Small intestine (tissue), 7 donors: ENCODE data around the gene TSKU. TPM values are rescaled to one million over a fixed set of nuclear protein-coding genes. Genes with fewer than 3 reads are reported as not detected.

Source experiments
- DNase-seq, 2 donors: peaks; one replicate each; pipeline versions ENCODE4 v3.0.0 to v3.0.0-alpha.2; 2013
- FAIRE-seq: peaks from 2 replicates; lab custom pipeline; 2012; peaks lifted over from hg19 to GRCh38; lab: Jason Lieb, UNC
- H3K27ac ChIP-seq, 3 donors: one replicate each; pipeline ENCODE4 v1.5.1; 2013; ENCODE audit warnings: low read length in 2 of 3, mild to moderate bottlenecking in 2 of 3, control low read depth in 1 of 3, inconsistent platforms in 1 of 3, low read depth in 1 of 3, moderate library complexity in 1 of 3
- H3K27me3 ChIP-seq, 3 donors: one replicate each; pipeline ENCODE4 v1.6.1; 2013; ENCODE audit warnings: low read length in 3 of 3, inconsistent platforms in 1 of 3; ENCODE audit not compliant: control insufficient read depth in 3 of 3, insufficient read depth in 3 of 3
- H3K36me3 ChIP-seq, 3 donors: one replicate each; pipeline ENCODE4 v1.6.1; 2013; ENCODE audit warnings: low read length in 3 of 3, inconsistent platforms in 1 of 3, low read depth in 1 of 3, mild to moderate bottlenecking in 1 of 3, moderate library complexity in 1 of 3; ENCODE audit not compliant: control insufficient read depth in 3 of 3, insufficient read depth in 2 of 3
- H3K4me1 ChIP-seq, 3 donors: one replicate each; pipeline ENCODE4 v1.6.1; 2013; ENCODE audit warnings: low read length in 2 of 3, inconsistent platforms in 1 of 3, low read depth in 1 of 3, mild to moderate bottlenecking in 1 of 3, moderate library complexity in 1 of 3; ENCODE audit not compliant: control insufficient read depth in 3 of 3, insufficient read depth in 2 of 3
- H3K4me3 ChIP-seq, 3 donors: one replicate each; pipeline ENCODE4 v1.5.1; 2013; ENCODE audit warnings: low read length in 3 of 3, control low read depth in 1 of 3, inconsistent platforms in 1 of 3, low read depth in 1 of 3, mild to moderate bottlenecking in 1 of 3, moderate library complexity in 1 of 3
- H3K9me3 ChIP-seq, 2 donors: one replicate each; pipeline ENCODE4 v1.6.1; 2013; ENCODE audit warnings: low read depth in 1 of 2, low read length in 1 of 2; ENCODE audit not compliant: control insufficient read depth in 2 of 2, insufficient read depth in 1 of 2
- WGBS, 3 donors: extraction: QIAGEN DNeasy Blood & Tissue Kit; methylation state at CpG; one replicate each; pipeline ENCODE4 v1.1.7; 2013; 5-methylcytosine and 5-hydroxymethylcytosine counted together
- polyA plus RNA-seq, 4 donors: library from polyadenylated mRNA; stranded (reverse) in 3 of 4; unstranded in 1 of 4; fragments of 200-250 nt in 3 of 4; fragments of 120-200 nt in 1 of 4; gene quantifications; one replicate each; pipeline versions ENCODE4 v1.2.1 to v1.2.3, GENCODE V29; 2013
- donor health status: healthy with polysubstance abuse.
- donor health status: control.
- donor health status: control.
- donor health status: Bipolar disorder and iron deficiency.
- donor health status: healthy.

TSKU gene
- polyA plus RNA-seq, 4 donors: 21.9 to 42.7 (median 26.2) TPM

DNA sequence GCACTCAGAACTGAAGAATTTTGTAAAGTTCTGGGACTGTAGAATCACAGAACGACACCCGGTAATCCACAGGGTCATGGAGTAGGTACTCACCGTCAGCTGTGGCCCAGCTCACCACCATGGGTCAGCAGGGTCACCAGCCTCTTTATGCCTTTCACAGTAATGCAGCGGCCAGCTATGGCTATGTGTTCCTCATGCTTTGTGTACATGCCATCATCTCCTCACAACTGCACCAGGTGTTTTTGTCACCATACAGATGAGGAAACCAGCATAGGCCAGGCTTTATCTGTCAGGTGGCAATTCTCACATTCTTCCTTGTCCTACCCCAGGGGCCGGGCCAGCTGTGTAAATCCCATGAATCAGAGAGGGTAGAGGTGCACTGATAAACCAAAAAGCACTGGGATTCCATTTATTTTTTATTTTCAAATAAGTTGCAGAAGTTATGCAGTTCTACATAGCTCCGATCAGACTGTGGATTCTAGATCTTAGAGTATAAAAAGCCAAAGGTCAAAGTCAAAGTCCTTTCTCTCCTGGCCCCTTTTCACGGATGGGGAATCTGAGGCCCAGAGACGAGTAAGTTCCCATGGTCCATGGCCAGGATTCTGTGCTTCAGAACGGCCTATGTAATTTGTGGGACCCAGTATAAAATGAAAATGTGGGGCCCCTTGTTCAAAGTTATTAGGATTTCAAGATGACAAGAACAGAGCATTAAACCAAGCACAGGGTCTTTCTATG lies 17.5 kb downstream of the TSKU start:
- FAIRE-seq (no peak), DNase-seq (peak in 1 of 2 donors; percentile 43)
- Histone ChIP-seq H3K4me1 (peaks cover 3 to 31% (median 7%) of the 10 kb centered on the region in 3 donors), H3K27me3 (no peaks in the 10 kb centered on the region), H3K9me3 (no peaks in the 10 kb centered on the region), H3K4me3 (no peak overlapping the region), H3K36me3 (peaks cover 0 to 34% (median 2%) of the 10 kb centered on the region in 3 donors), H3K27ac (no peak overlapping the region)
- 66 to 81% (median 66%) methylated on average over 9 of the region's 9 CpGs for WGBS, 3 donors

DNA sequence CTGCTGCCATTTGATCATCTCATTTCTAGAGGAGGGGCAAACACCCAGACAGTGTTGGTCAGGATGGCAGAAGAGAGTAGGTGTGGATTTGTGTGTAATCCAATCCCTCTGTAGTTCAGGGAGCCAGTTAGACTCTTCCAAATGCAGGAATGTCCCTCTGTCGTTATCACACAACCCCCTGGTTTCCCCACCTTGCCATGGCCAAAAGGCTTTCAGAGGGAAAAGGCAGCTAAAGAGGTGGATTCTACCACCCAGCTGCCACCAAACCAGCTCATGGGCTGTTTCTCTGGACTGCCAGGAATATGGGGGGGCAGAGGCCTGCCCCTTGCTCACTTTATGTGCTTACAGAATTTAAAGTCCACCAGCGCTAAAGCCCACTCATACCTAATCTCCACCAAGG lies 18.1 kb downstream of the TSKU start:
- Histone ChIP-seq H3K36me3 (peaks cover 0 to 28% (median 0%) of the 10 kb centered on the region in 3 donors), H3K27me3 (no peaks in the 10 kb centered on the region), H3K27ac (no peak overlapping the region), H3K4me3 (no peak overlapping the region), H3K4me1 (peaks cover 3 to 30% (median 4%) of the 10 kb centered on the region in 3 donors), H3K9me3 (no peaks in the 10 kb centered on the region)
- no peak for DNase-seq
- 58 to 87% (median 78%) methylated on average over 2 of the region's 2 CpGs for WGBS, 3 donors
- no peak for FAIRE-seq

DNA sequence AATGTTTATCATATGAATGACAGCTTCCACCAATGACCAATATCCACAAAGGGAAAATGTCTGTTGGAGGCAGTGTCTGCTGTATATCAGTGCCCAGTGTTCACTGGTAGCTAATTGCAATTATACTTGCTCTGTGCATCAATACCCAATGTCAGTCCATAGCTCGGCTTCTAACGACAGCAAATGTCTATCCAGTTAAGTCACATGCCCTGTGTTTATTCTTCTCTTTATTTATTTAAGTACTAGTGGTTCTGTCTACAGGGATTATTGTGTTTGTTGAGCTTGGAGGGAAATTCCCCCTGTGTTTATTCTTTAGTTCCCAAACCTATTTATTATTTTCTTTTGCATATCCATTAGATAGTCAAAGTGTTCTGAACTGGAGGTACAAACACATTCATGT lies 18.6 kb downstream of the TSKU start:
- Histone ChIP-seq H3K27me3 (no peaks in the 10 kb centered on the region), H3K27ac (no peak overlapping the region), H3K4me3 (no peak overlapping the region), H3K9me3 (no peaks in the 10 kb centered on the region), H3K36me3 (peaks cover 0 to 22% (median 0%) of the 10 kb centered on the region in 3 donors), H3K4me1 (peaks cover 2 to 24% (median 3%) of the 10 kb centered on the region in 3 donors)
- no peak for FAIRE-seq
- no peak for DNase-seq
- WGBS, 3 donors: 28 to 43% (median 33%) methylated on average over 2 of the region's 2 CpGs

DNA sequence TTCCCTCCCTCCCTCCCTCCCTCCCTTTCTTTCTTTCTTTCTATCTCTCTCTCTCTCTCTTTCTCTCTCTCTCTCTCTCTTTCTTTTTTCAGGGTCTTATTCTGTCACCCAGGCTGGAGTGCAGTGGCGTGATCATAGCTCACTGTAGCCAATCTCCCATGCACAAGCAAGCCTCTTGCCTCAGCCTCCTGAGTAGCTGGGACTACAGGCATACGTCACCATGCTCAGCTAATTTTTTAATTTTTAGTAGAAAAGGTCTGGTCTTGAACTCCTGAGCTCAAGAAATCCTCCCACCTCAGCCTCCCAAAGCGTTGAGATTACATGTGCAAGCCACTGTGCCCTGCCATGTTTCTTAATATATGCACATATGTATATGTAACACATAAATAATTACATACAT lies 19.0 kb downstream of the TSKU start:
- Histone ChIP-seq H3K36me3 (peaks cover 0 to 18% (median 0%) of the 10 kb centered on the region in 3 donors), H3K27me3 (no peaks in the 10 kb centered on the region), H3K4me1 (peaks cover 2 to 22% (median 3%) of the 10 kb centered on the region in 3 donors), H3K27ac (no peak overlapping the region), H3K9me3 (no peaks in the 10 kb centered on the region), H3K4me3 (no peak overlapping the region)
- FAIRE-seq: no peak
- DNase-seq: no peak
- 83 to 90% (median 84%) methylated on average over 3 of the region's 3 CpGs for WGBS, 3 donors

DNA sequence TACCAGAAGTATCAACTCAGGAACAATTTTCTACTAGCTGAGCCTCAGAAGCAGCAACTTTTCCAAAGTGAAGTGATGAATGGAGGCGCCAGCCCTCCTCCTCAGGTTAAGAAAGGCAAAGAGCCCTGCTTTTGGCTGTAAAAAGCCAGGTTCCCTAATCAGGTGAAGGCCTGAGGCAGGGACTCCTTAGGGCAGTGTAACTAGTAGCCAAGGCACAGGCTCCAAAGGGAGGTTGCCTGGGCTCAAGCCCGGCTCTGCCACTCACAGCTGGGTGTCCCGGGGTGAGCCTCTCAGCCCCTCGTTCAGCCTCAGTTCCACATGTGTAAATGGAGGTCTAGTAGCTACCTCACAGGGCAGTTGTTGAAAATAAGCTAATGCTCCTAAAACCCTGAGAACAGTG lies 19.5 kb downstream of the TSKU start:
- 70 to 91% (median 72%) methylated on average over 4 of the region's 4 CpGs for WGBS, 3 donors
- Histone ChIP-seq H3K36me3 (peaks cover 0 to 14% (median 0%) of the 10 kb centered on the region in 3 donors), H3K9me3 (no peaks in the 10 kb centered on the region), H3K27ac (peak overlapping the region in 1 of 3 donors; percentile 49), H3K4me1 (peaks cover 2 to 23% (median 3%) of the 10 kb centered on the region in 3 donors), H3K4me3 (no peak overlapping the region), H3K27me3 (no peaks in the 10 kb centered on the region)
- no peak for FAIRE-seq
- DNase-seq: no peak

DNA sequence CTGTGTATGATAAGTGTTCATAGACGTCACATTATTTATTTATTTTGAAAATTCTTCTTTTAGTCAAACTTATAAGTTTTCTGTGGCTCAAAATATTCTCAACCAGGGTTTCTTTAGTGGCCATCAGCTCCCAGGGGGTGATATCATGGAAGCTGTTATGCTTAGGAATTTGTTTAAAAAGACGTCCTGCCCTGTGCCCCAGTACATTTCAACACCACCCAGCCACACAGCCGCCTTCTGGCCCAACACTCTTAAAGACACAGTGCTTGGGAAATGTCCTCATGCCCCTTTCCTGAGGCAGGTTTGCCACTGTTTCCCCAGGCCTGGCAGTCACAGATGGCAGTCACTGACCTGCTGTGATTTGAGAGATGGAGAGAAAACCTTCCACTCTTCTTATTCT lies 19.9 kb downstream of the TSKU start:
- Histone ChIP-seq H3K27ac (no peak overlapping the region), H3K4me1 (peaks cover 2 to 23% (median 3%) of the 10 kb centered on the region in 3 donors)
- FAIRE-seq: no peak

DNA sequence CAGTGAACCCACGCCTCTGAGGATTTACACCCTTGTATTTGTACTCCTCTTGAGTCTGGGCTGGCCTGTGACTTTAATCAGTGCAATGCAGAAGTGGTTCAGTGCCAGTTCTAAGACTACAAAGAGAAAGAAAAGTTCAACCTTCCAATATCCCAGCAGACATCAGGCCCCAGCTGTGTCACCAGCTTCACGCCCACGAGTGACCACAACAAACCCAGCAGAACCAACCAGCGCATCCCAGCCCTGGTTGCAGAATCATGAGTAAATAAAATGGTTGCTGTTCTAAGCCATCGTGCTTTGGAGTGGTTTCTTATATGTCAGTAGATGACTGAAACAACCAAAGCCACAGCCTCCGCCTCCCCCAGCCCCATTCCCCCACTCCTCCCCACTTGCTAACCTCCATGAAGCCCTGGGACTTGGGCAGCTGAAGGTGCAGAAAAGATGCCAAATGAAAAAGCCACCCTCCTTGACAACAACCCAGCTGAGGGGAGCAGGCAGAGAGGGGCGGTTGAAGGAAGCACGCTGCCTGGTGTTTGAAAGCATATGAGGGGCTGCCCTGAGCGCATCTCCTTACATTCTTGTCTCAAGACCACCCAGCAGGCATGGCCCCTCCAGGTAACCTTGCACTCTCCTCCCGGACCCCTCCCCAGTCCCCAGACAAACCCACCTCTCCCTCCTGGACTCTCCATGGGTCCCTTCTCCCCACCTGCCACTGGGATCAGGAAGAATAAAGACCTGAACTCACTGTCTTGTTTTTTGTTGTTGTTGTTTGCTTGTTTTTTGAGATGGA lies 20.9 kb downstream of the TSKU start:
- Histone ChIP-seq H3K27ac (no peak overlapping the region), H3K4me1 (peaks cover 0 to 17% (median 3%) of the 10 kb centered on the region in 3 donors), H3K4me3 (no peak overlapping the region), H3K9me3 (no peaks in the 10 kb centered on the region), H3K27me3 (no peaks in the 10 kb centered on the region), H3K36me3 (no peaks in the 10 kb centered on the region)
- no peak for DNase-seq
- WGBS, 3 donors: 73 to 85% (median 79%) methylated on average over 10 of the region's 10 CpGs
- no peak for FAIRE-seq

More for the DNA sequence above, 19.9 kb downstream of the TSKU start:
- peaks cover 0 to 10% (median 0%) of the 10 kb centered on the region in 3 donors for H3K36me3 ChIP-seq
- no peak for DNase-seq
- H3K27me3 ChIP-seq: no peaks in the 10 kb centered on the region
- H3K9me3 ChIP-seq: no peaks in the 10 kb centered on the region
- no peak overlapping the region for H3K4me3 ChIP-seq
- 46 to 64% (median 59%) methylated on average over 3 of the region's 3 CpGs for WGBS, 3 donors

DNA sequence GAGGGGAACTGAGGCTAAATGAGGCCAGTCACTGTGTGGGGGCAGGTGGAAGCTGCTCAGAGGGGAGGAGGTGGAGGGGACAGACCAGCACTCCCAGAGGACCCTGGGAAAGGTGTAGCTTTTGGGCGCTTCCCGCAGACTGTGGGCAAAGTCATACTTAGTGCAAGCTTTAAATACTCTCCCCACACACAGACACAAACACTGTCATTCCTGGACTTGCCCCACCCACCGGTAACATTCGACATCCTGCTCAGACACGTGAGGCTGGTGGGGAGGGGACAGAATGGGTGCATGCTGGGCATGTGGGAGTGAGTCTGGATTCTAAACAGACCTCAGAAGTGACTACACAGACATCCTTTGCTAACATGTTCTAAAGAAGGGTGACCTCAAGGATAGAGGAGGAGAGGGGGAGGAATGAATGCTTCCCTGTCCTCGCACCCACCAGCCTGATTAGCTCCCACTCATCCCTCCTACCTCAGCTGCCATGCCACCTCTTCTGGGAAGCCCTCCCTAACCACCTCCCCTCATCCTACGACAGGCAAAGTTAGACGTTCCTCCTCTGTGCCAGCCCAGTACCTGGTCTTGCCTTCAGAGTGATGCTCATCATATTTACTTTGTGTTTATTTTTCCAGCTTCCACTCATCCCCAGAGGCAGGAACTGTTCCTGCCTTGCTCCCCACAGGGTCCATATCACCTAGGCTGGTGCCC lies 22.2 kb downstream of the TSKU start:
- FAIRE-seq: no peak
- no peaks in the 10 kb centered on the region for H3K27me3 ChIP-seq
- no peak overlapping the region for H3K27ac ChIP-seq
- no peak overlapping the region for H3K4me3 ChIP-seq
- H3K9me3 ChIP-seq: no peaks in the 10 kb centered on the region
- peaks cover 0 to 9% (median 3%) of the 10 kb centered on the region in 3 donors for H3K4me1 ChIP-seq
- no peak for DNase-seq
- 53 to 60% (median 56%) methylated on average over 8 of the region's 8 CpGs for WGBS, 3 donors
- H3K36me3 ChIP-seq: no peaks in the 10 kb centered on the region
